H1 (cell line): ENCODE measurements around the gene UBXN1. TPM values are rescaled to one million over a fixed set of nuclear protein-coding genes. Genes with fewer than 3 reads are reported as not detected.

Experiments used
- ASH2L ChIP-seq: fragments of 200-600, 300-600 bp; sonication (generic); IDR thresholded peaks from one replicate; pipeline ENCODE4 v1.7.1; 2017; ENCODE audit warnings: low read length
- CHD2 ChIP-seq: IDR thresholded peaks from 2 replicates; pipeline ENCODE4 v1.6.1; 2012; ENCODE audit warnings: low read length, improper control_type of control experiment
- CHD7 ChIP-seq: fragments of 300-600 bp; sonication (generic); IDR thresholded peaks from 2 replicates; pipeline ENCODE4 v1.7.1; 2012; ENCODE audit warnings: low read length, moderate library complexity, mild to moderate bottlenecking, inconsistent platforms; ENCODE audit not compliant: insufficient replicate concordance
- KDM1A ChIP-seq: fragments of 200-600, 300-600 bp; sonication (generic); IDR thresholded peaks from 2 replicates; pipeline ENCODE4 v1.7.1; 2016; ENCODE audit warnings: mild to moderate bottlenecking, low read length, borderline replicate concordance
- MAFK ChIP-seq: IDR thresholded peaks from 2 replicates; pipeline ENCODE4 v1.6.1; 2012; ENCODE audit warnings: low read depth, mild to moderate bottlenecking, improper control_type of control experiment, low read length
- POU5F1 ChIP-seq: IDR thresholded peaks from 2 replicates; pipeline ENCODE4 v1.6.1; 2011; ENCODE audit warnings: low read depth, mild to moderate bottlenecking, low read length, moderate library complexity
- RFX5 ChIP-seq: IDR thresholded peaks from 2 replicates; pipeline ENCODE4 v1.6.1; 2011; ENCODE audit warnings: low read depth, low read length, improper control_type of control experiment, borderline replicate concordance
- SIN3A ChIP-seq, 2 experiments: IDR thresholded peaks in 1 of 2; conservative IDR thresholded peaks in 1 of 2; 2 replicates each; pipeline ENCODE4 v1.6.1; 2011 to 2012; ENCODE audit warnings: low read length in 2 of 2, improper control_type of control experiment in 1 of 2, low read depth in 1 of 2, mild to moderate bottlenecking in 1 of 2
- SIRT6 ChIP-seq: IDR thresholded peaks from one replicate; pipeline ENCODE4 v1.7.1; 2012; ENCODE audit warnings: low read length, inconsistent platforms
- SP2 ChIP-seq: IDR thresholded peaks from 2 replicates; pipeline ENCODE4 v1.6.1; 2012; ENCODE audit warnings: mild to moderate bottlenecking, low read length, inconsistent platforms
- polyA plus RNA-seq, 7 experiments: library from polyadenylated mRNA; depleted of rRNA in 3 of 7; stranded (reverse) in 5 of 7; unstranded in 2 of 7; fragments of >200 nt in 5 of 7; fragments of 200-250 nt in 2 of 7; gene quantifications; 1 replicate in 5 of 7; 2 replicates in 1 of 7; 4 replicates in 1 of 7; pipeline versions ENCODE4 v1.2.1 to v1.2.3, GENCODE V29; 2011 to 2013; ENCODE audit warnings: missing spikeins in 2 of 7, mixed read lengths in 2 of 7
- total RNA-seq: library from RNA; stranded (reverse); fragmentation: NEBNext Ultra II Directional; extraction: Animal tissue kit (Norgen Biotek cat#: 25700); gene quantifications from 2 replicates; pipeline ENCODE4 v1.2.1, GENCODE V29; 2021

Gene UBXN1
- total and polyA plus RNA-seq, 2 of the 8 experiments (the other 6 are each of a cell fraction or from before 2014, with no cell fraction given): 78.6 to 114 TPM

DNA sequence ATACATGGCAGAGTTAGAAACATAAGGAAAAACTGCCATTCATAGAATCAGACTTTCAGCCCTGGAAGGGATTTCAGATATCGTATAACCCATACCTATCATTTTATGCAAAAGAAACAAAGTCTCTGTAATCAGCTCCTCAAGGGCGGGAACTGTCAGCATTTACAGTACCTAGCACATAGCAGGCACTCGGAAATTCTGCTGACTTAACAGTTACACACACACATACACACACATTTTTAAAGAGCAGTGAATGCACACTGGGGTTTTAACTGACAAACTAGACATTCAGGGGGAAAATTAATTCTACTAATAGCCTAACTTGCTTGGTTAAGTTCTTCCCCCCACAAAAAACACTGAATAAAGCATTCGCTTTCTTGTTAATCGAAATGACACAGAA, 37.3 kb upstream of the UBXN1 start (continued):
- no peak for TF ChIP-seq CHD7
- no peak for TF ChIP-seq SIRT6
- TF ChIP-seq KDM1A: no peak
- TF ChIP-seq POU5F1: no peak
- no peak for TF ChIP-seq CHD2
- no peak for TF ChIP-seq RFX5
- no peak for TF ChIP-seq MAFK
- no peak for TF ChIP-seq SP2
- TF ChIP-seq SIN3A (conservative IDR thresholded peaks at IDR 0.05 in 1 of 2, IDR thresholded peaks at IDR 0.05 in 1 of 2; ENCODE audit: low read depth in 1 of 2, low read length in 2 of 2): no peak
- no peak for TF ChIP-seq ASH2L
